ENCODE data around the gene REV3L. TPM values are rescaled to one million over a fixed set of nuclear protein-coding genes. Genes with fewer than 3 reads are reported as not detected.

Gene REV3L
- total and polyA plus RNA-seq, 2 of the 13 experiments (the other 11 are each of a cell fraction or from before 2014, with no cell fraction given), result 12.8 to 31.3 TPM

DNA sequence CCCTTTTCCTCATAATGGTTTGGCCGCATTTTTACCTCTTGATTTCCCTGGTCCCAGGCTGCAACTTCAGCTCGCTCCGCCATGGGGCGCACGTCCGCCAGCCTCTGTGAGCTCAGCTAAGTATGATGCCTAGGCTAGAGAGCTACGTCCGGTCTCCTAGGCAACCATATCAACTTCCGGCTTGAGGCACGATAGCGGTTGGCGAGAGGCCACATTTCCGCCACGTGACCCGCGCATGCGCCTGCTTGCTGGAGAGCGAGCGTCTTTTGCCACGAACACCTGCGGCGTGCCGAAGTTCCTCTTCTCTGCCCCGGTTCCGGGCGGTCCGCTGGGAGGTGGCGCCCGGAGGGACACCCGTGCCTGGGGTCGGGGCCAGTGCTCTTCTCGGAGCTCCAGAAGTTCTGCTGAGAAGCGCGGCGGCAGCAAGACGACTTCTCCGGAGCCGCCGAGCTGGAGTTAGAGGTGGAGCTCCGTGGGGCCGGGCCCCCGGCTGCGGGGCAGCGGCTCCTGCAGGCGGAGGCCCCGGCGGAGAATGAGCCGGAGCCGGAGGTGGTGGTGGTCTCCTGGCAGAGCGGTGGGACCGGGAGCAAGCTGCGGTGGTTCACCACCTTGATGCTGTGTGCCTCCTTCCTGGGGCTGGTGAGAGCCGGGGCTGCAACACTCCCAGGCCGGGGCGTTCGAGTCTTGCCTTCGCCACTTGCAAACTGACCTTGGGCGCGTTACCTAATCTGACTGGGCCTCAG, 223.8 kb downstream of the REV3L start (continued):
- TF ChIP-seq, protein P1, sequence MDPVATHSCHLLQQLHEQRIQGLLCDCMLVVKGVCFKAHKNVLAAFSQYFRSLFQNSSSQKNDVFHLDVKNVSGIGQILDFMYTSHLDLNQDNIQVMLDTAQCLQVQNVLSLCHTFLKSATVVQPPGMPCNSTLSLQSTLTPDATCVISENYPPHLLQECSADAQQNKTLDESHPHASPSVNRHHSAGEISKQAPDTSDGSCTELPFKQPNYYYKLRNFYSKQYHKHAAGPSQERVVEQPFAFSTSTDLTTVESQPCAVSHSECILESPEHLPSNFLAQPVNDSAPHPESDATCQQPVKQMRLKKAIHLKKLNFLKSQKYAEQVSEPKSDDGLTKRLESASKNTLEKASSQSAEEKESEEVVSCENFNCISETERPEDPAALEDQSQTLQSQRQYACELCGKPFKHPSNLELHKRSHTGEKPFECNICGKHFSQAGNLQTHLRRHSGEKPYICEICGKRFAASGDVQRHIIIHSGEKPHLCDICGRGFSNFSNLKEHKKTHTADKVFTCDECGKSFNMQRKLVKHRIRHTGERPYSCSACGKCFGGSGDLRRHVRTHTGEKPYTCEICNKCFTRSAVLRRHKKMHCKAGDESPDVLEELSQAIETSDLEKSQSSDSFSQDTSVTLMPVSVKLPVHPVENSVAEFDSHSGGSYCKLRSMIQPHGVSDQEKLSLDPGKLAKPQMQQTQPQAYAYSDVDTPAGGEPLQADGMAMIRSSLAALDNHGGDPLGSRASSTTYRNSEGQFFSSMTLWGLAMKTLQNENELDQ (CRISPR knock-in tag; IDR thresholded peaks at IDR 0.05; ENCODE audit: borderline replicate concordance), result no peak
- peak; percentile 96 for TF ChIP-seq HDAC1 (CRISPR knock-in tag; IDR thresholded peaks at IDR 0.05)
- TF ChIP-seq, protein P2, sequence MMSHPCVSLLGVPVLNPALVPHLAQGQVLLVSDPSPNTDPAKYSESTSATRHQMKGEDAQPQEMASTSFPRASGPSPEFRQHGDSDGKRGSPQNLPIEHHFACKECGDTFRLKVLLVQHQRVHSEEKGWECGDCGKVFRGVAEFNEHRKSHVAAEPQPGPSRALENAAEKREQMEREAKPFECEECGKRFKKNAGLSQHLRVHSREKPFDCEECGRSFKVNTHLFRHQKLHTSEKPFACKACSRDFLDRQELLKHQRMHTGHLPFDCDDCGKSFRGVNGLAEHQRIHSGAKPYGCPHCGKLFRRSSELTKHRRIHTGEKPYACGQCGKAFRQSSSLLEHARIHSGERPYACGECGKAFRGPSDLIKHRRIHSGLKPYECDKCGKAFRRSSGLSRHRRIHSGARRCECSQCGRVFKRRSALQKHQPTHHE (CRISPR knock-in tag; IDR thresholded peaks at IDR 0.05; ENCODE audit: borderline replicate concordance), result peak; percentile 66
- peak; percentile 87; the same call in 1 of the 2 replicates for TF ChIP-seq TAF1 (CRISPR knock-in tag; IDR thresholded peaks at IDR 0.05)
- TF ChIP-seq ZNF775 (CRISPR knock-in tag; IDR thresholded peaks at IDR 0.05; ENCODE audit: borderline replicate concordance), result peak; percentile 51; the same call in 1 of the 2 replicates
- no peak for TF ChIP-seq CENPT (CRISPR knock-in tag; IDR thresholded peaks at IDR 0.05; ENCODE audit: low read depth)
- TF ChIP-seq CREB1 (IDR thresholded peaks at IDR 0.05), result peak; percentile 68
- TF ChIP-seq CREB1 (CRISPR knock-in tag; IDR thresholded peaks at IDR 0.05), result peak; percentile 56; the same call in 1 of the 2 replicates
- no peak for TF ChIP-seq SETDB1 (CRISPR knock-in tag; IDR thresholded peaks at IDR 0.05; ENCODE audit: borderline replicate concordance)
- TF ChIP-seq, protein P3, sequence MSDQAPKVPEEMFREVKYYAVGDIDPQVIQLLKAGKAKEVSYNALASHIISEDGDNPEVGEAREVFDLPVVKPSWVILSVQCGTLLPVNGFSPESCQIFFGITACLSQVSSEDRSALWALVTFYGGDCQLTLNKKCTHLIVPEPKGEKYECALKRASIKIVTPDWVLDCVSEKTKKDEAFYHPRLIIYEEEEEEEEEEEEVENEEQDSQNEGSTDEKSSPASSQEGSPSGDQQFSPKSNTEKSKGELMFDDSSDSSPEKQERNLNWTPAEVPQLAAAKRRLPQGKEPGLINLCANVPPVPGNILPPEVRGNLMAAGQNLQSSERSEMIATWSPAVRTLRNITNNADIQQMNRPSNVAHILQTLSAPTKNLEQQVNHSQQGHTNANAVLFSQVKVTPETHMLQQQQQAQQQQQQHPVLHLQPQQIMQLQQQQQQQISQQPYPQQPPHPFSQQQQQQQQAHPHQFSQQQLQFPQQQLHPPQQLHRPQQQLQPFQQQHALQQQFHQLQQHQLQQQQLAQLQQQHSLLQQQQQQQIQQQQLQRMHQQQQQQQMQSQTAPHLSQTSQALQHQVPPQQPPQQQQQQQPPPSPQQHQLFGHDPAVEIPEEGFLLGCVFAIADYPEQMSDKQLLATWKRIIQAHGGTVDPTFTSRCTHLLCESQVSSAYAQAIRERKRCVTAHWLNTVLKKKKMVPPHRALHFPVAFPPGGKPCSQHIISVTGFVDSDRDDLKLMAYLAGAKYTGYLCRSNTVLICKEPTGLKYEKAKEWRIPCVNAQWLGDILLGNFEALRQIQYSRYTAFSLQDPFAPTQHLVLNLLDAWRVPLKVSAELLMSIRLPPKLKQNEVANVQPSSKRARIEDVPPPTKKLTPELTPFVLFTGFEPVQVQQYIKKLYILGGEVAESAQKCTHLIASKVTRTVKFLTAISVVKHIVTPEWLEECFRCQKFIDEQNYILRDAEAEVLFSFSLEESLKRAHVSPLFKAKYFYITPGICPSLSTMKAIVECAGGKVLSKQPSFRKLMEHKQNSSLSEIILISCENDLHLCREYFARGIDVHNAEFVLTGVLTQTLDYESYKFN (CRISPR knock-in tag; conservative IDR thresholded peaks at IDR 0.05), result peak; percentile 51
- peak; percentile 39; the same call in 1 of the 2 replicates for TF ChIP-seq ZNF235 (CRISPR knock-in tag; IDR thresholded peaks at IDR 0.05; ENCODE audit: borderline replicate concordance)
- no peak for TF ChIP-seq IRX3 (CRISPR knock-in tag; IDR thresholded peaks at IDR 0.05; ENCODE audit: borderline replicate concordance, low read depth)
- TF ChIP-seq, protein P4, sequence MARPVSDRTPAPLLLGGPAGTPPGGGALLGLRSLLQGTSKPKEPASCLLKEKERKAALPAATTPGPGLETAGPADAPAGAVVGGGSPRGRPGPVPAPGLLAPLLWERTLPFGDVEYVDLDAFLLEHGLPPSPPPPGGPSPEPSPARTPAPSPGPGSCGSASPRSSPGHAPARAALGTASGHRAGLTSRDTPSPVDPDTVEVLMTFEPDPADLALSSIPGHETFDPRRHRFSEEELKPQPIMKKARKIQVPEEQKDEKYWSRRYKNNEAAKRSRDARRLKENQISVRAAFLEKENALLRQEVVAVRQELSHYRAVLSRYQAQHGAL (CRISPR knock-in tag; IDR thresholded peaks at IDR 0.05; ENCODE audit: not compliant biosample characterization), result no peak
- TF ChIP-seq MEIS1 (CRISPR knock-in tag; IDR thresholded peaks at IDR 0.05; ENCODE audit: borderline replicate concordance), result peak; percentile 70
- 0 out of 2 replicates have a peak, but pooled peaks have one; percentile 37 for TF ChIP-seq FIP1L1 (IDR thresholded peaks at IDR 0.05; ENCODE audit: borderline replicate concordance, insufficient read depth, low read depth, low read length)
- TF ChIP-seq HMG20B (CRISPR knock-in tag; conservative IDR thresholded peaks at IDR 0.05), result peak; percentile 38; the same call in 1 of the 2 replicates
- no peak for TF ChIP-seq KLF15 (CRISPR knock-in tag; IDR thresholded peaks at IDR 0.05; ENCODE audit: borderline replicate concordance)
- no peak for TF ChIP-seq SMARCC2 (IDR thresholded peaks at IDR 0.05)

All from HepG2 (cell line).